ENCODE results near the gene CTAGE4.
"Not testable (repeated sequence)": the region's sequence is repeated elsewhere in the genome, so short reads cannot be mapped to it uniquely, and the experiment has no call there.

CTAGE4 gene, protein sequence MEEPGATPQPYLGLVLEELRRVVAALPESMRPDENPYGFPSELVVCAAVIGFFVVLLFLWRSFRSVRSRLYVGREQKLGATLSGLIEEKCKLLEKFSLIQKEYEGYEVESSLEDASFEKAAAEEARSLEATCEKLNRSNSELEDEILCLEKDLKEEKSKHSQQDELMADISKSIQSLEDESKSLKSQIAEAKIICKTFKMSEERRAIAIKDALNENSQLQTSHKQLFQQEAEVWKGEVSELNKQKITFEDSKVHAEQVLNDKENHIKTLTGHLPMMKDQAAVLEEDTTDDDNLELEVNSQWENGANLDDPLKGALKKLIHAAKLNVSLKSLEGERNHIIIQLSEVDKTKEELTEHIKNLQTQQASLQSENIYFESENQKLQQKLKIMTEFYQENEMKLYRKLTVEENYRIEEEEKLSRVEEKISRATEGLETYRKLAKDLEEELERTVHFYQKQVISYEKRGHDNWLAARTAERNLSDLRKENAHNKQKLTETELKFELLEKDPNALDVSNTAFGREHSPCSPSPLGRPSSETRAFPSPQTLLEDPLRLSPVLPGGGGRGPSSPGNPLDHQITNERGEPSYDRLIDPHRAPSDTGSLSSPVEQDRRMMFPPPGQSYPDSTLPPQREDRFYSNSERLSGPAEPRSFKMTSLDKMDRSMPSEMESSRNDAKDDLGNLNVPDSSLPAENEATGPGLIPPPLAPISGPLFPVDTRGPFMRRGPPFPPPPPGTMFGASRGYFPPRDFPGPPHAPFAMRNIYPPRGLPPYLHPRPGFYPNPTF

DNA sequence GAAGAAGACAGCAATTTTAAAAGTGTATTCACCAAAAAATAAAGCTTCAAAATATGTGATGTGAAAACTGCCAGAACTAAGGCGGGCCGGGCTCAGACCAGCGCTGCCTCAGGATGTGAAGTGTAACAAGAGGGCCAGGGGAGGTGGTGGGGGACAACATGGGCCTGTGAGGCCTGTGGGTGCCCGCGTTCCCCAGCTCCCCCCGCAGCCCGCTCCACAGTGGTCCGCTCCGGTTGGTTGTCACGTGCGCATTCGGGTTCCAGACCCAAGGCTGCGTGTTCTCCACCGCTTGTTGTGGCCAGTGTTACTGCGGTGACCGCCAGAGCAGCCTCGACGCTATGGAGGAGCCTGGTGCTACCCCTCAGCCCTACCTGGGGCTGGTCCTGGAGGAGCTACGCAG, at the start of gene CTAGE4:
CTAGE4 (plus strand) TSS at position 301 of the 400 bp plus-strand sequence; CDS start at position 339, 38 bp downstream.
- H3K4me3 Mint-ChIP-seq; H3K4me1 Mint-ChIP-seq (ENCODE audit: low read depth in 2 of 2); H3K9me3 Mint-ChIP-seq; H3K27me3 Mint-ChIP-seq; DNase-seq; H3K27ac Mint-ChIP-seq; ATAC-seq (replicated peaks); H3K36me3 Mint-ChIP-seq (ENCODE audit: insufficient read depth): not testable (repeated sequence)

DNA sequence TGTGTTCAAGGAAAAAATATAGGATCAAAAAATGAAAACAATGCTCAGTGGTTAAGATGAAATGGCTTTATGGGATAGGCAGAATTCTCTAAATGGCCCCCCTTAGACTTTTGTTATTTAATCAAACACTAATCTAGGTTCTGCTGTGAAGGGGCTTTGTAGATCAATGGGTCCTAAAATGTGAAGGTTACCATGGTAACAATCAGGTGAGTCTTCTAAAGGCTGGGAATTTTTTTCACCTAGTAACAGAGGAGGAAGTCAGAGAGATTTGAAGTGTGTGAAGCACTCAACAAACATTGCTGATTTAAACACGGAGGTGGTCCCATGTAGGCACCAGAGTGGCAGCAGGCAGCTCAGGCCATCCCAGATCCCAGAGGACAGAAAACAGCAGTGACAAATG, 49.1 kb upstream of the CTAGE4 start:
- Mint-ChIP-seq H3K9me3 (no peaks in the 10 kb centered on the region), H3K27ac (no peak overlapping the region), H3K36me3 (ENCODE audit: insufficient read depth) (no peaks in the 10 kb centered on the region), H3K4me3 (no peak overlapping the region), H3K27me3 (peaks cover 8 to 24% of the 10 kb centered on the region in 2 donors), H3K4me1 (ENCODE audit: low read depth in 2 of 2) (no peaks in the 10 kb centered on the region)
- no peak for DNase-seq
- no peak for ATAC-seq (replicated peaks)

DNA sequence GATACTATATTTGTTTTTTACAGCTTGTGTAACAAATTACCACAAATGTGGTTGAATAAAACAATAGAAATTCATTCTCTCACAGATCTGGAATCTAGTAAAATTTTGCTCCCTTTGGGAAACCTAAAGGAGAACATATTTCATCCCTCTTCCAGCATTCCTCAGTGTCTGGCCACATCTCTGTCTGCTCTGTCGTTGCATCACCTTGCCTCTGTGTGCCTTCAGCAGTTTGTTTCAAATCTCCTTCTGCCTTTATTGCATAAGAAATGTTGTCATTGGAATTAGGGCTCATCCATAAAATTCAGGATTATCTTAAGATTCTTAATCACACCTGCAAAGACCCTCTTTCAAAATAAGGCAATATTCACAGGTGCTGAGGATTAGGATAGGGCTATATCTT, 45.8 kb upstream of the CTAGE4 start:
- Mint-ChIP-seq H3K4me3 (no peak overlapping the region), H3K27me3 (peaks cover 7 to 13% of the 10 kb centered on the region in 2 donors), H3K9me3 (no peaks in the 10 kb centered on the region), H3K27ac (no peak overlapping the region), H3K36me3 (ENCODE audit: insufficient read depth) (no peaks in the 10 kb centered on the region), H3K4me1 (ENCODE audit: low read depth in 2 of 2) (no peaks in the 10 kb centered on the region)
- no peak for DNase-seq
- ATAC-seq (replicated peaks): no peak

DNA sequence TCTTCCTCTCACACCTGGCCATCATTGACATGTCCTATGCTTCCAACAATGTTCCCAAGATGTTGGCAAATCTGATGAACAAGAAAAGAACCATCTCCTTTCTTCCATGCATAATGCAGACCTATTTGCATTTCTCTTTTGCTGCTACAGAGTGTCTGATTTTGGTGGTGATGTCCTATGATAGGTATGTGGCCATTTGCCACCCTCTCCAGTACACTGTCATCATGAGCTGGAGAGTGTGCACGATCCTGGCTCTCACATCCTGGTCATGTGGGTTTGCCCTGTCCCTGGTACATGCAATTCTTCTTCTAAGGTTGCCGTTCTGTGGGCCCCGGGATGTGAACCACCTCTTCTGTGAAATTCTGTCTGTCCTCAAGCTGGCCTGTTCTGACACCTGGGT, 41.1 kb upstream of the CTAGE4 start:
- Mint-ChIP-seq H3K4me1 (ENCODE audit: low read depth in 2 of 2) (no peaks in the 10 kb centered on the region), H3K27ac (no peak overlapping the region), H3K36me3 (ENCODE audit: insufficient read depth) (no peaks in the 10 kb centered on the region), H3K27me3 (peaks cover 10% of the 10 kb centered on the region in 2 donors), H3K4me3 (no peak overlapping the region), H3K9me3 (peaks cover 0 to 3% of the 10 kb centered on the region in 2 donors)
- DNase-seq (no peak), ATAC-seq (replicated peaks) (no peak)

DNA sequence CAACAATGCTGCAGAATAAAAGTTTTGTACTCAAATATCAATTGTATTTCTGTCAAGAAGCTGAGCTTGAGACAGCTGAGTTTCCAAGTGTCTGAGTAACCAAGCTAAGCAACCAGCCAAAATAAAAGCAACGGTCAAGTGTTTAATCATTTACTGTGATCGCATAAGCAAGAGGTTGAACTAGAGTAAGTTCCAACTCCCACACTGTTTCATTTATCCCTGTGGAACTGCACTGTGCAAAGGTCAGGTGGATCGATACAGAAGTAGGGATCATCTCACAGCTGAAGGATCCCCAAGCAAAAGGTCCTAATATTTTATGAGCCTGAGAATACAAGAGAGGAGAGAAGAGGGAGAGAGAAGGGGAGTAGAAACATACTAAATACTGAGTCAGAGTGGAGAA, 38.8 kb upstream of the CTAGE4 start:
- Mint-ChIP-seq H3K4me1 (ENCODE audit: low read depth in 2 of 2) (no peaks in the 10 kb centered on the region), H3K36me3 (ENCODE audit: insufficient read depth) (no peaks in the 10 kb centered on the region), H3K27me3 (peaks cover 10% of the 10 kb centered on the region in 2 donors), H3K9me3 (peaks cover 8 to 10% of the 10 kb centered on the region in 2 donors), H3K4me3 (no peak overlapping the region), H3K27ac (no peak overlapping the region)
- ATAC-seq (replicated peaks): no peak
- no peak for DNase-seq

DNA sequence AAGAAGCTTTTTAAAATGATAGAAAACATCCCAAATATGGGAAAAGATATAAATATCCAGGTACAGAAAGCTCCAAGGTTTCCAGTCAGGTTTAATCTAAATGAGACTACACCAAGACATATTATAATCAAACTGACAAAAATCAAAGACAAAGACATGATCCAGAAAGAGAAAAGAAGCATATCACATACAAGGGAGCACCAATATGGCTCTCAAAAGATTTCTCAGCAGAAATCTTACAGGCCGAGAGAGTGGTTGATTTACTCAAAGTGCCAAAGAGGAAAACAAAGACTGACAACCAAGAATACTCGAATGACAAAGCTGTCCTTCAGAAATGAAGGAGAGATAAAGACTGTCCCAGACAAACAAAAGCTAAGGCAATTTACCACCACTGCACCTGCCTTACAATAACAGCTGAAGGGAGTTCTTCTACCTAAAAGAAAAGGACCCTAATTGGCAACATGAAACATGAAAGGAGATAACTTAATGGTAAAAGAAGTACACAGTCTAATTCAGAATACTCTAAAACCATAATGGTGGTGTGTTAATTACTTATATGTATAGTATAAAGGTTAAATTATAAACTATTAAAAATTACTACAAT, 34.9 kb upstream of the CTAGE4 start:
- no peak overlapping the region for H3K27ac Mint-ChIP-seq

DNA sequence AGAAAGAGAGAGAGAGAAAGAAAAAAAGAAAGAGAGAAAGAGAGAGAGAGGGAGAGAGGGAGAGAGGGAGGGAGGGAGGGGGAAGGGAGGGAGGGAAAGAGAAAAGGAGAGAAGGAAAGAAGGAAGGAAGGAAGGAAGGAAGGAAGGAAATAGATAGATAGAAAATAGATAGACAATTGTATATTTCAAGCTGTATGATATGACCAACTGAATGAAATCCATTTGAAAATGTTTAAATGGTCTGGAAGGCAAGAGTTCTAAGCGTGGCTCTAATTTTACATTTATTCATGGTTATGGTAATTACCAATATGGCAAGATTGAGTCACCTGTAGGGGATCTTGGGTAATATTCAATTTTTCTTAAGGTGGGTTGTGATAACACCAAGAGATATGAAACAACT, 24.4 kb upstream of the CTAGE4 start:
- no peak overlapping the region for H3K4me3 Mint-ChIP-seq

More for the DNA sequence above, 34.9 kb upstream of the CTAGE4 start:
- Mint-ChIP-seq H3K4me1 (ENCODE audit: low read depth in 2 of 2) (no peaks in the 10 kb centered on the region), H3K36me3 (ENCODE audit: insufficient read depth) (no peaks in the 10 kb centered on the region), H3K4me3 (no peak overlapping the region), H3K9me3 (peaks cover 10 to 14% of the 10 kb centered on the region in 2 donors), H3K27me3 (peaks cover 0 to 23% of the 10 kb centered on the region in 2 donors)
- DNase-seq: no peak
- ATAC-seq (replicated peaks): no peak

DNA sequence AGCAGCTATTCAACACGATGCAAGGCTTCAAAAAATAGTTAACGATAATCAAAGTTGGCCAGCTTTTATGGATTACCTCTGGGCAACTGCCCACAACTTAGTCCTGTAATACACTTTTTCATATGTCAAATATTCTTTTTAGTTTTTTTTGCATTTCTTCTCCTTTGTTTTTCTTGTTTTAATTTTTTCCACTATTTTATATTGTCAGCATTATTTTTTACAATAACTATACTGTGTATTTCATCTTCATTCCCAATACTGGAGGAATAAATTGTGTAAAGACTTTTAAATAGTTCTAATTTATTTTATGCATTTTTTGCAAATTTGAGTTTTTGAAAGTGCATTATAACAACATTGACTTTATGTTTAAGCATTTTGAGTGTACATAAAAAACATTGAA, 18.5 kb upstream of the CTAGE4 start:
- no peak for ATAC-seq (replicated peaks)
- Mint-ChIP-seq H3K9me3 (no peaks in the 10 kb centered on the region), H3K36me3 (ENCODE audit: insufficient read depth) (no peaks in the 10 kb centered on the region), H3K27me3 (peaks cover 11 to 43% of the 10 kb centered on the region in 2 donors), H3K27ac (no peak overlapping the region), H3K4me1 (ENCODE audit: low read depth in 2 of 2) (no peaks in the 10 kb centered on the region), H3K4me3 (no peak overlapping the region)
- no peak for DNase-seq

More for the DNA sequence above, 24.4 kb upstream of the CTAGE4 start:
- peaks cover 4 to 43% of the 10 kb centered on the region in 2 donors for H3K27me3 Mint-ChIP-seq
- DNase-seq: no peak
- H3K36me3 Mint-ChIP-seq (ENCODE audit: insufficient read depth): no peaks in the 10 kb centered on the region
- H3K4me1 Mint-ChIP-seq (ENCODE audit: low read depth in 2 of 2): no peaks in the 10 kb centered on the region
- H3K27ac Mint-ChIP-seq: no peak overlapping the region
- H3K9me3 Mint-ChIP-seq: no peaks in the 10 kb centered on the region
- ATAC-seq (replicated peaks): no peak

DNA sequence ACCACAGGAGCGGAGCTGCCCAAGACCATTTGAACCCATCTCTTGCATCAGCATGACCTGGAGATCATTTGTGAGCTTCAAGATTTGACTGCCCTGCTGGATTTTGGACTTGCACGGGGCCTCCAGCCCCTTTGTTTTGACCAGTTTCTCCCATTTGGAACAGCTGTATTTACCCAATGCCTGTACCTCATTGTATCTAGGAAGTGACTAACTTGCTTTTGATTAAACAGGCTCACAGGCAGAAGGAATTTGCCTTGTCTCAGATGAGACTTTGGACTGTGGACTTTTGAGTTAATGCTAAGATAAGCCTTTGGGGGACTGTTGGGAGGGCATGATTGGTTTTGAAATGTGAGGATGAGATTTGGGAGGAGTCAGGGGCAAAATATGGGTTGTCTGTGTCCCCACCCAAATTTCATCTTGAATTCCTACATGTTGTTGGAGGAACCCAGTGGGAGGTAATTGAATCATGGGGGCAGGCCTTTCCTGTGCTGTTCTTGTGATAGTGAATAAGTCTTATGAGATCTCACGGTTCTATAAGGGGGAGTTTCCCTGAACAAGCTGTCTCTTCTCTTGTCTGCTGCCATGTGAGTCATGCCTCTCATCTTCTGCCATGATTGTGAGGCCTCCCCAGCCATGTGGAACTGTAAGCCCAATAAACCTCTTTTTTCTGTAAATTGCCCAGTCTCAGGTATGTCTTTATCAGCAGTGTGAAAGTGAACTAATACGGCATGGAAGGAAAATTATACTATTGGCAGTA, 11.5 kb upstream of the CTAGE4 start:
- H3K4me3 Mint-ChIP-seq; ATAC-seq (replicated peaks); H3K27ac Mint-ChIP-seq; H3K9me3 Mint-ChIP-seq; DNase-seq; H3K4me1 Mint-ChIP-seq (ENCODE audit: low read depth in 2 of 2); H3K36me3 Mint-ChIP-seq (ENCODE audit: insufficient read depth): not testable (repeated sequence)
- peaks cover 7 to 24% of the 10 kb centered on the region in 2 donors for H3K27me3 Mint-ChIP-seq

DNA sequence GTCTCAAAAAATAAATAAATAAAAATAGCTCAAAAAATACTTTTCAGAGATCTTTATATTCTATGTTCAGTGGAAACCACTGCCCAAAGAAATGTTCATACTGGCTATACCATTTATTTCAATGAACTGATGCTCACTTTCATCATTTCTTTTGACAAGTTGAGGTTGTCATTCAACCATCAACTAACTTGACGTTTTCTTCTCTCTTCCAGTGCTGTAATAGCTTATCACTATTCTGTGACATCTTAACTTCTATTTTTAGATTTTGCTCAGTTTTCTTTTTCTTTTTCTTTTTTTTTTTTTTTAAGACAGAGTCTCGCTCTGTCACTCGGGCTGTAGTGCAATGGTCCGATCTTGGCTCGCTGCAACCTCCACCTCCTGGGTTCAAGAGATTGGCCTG, 8.7 kb upstream of the CTAGE4 start:
- ATAC-seq (replicated peaks) (no peak), DNase-seq (no peak)
- no peak overlapping the region for H3K27ac Mint-ChIP-seq
- no peaks in the 10 kb centered on the region for H3K9me3 Mint-ChIP-seq
- H3K4me3 Mint-ChIP-seq: no peak overlapping the region
- peaks cover 20 to 38% of the 10 kb centered on the region in 2 donors for H3K27me3 Mint-ChIP-seq
- H3K36me3 Mint-ChIP-seq (ENCODE audit: insufficient read depth): no peaks in the 10 kb centered on the region
- H3K4me1 Mint-ChIP-seq (ENCODE audit: low read depth in 2 of 2): no peaks in the 10 kb centered on the region

DNA sequence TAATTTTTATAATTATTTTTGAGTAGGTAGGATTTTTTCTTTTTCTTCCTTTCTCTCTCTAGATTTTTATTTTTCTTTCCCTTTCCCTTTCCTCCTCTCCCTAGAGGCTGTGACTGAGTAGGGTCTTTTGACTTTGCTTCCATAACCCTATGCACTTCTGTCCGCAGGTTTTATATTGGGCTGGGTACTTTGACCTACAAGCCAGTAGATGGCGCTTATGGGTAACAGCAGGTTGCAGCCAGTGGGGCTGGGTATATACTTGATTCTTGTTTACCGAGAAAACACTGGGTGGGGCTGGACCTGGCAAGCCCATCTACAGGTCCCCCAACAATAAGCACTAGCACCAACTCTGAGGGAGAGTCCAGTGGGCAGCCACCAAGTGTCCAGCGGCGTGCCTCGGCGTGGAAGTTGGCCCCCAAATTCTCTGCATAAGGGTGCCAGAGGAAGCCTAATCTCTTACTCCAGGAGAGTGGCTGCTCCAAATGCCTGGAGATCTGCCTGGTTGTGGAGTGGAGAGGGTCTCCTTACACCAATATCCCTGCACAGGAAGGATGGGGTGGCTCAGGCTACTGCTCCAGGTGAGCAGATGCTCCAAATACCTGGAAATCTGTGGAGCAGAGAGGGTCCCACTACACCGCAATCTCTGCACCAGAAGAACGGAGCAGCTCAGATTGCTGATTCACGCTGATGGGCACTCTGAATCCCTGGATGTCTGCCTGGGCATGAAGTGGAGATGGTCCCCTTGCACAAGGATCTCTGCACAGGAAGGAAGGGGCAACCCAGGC, 4.7 kb upstream of the CTAGE4 start:
- not testable (repeated sequence) for H3K9me3 Mint-ChIP-seq; H3K36me3 Mint-ChIP-seq (ENCODE audit: insufficient read depth); H3K4me1 Mint-ChIP-seq (ENCODE audit: low read depth in 2 of 2); H3K27ac Mint-ChIP-seq; H3K4me3 Mint-ChIP-seq
- ATAC-seq (replicated peaks) (peak; percentile 84), DNase-seq (peak; percentile 14 to 22 (median 15))
- peaks cover 12 to 27% of the 10 kb centered on the region in 2 donors for H3K27me3 Mint-ChIP-seq

DNA sequence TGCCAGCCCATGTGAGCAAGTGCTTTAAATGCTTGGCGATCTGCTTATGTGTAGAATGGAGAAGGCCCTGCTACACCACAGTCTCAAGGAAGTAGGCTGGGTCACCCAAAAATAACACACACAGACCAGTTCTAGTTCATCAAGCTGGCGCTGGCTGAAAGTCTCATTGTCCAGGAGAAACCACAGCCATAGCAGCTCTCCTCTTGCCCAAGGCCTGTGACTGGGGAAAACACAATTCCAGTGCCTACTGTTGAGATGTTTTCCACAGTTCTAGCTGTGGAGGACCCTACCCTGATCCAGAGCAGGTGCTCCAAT, 4.1 kb upstream of the CTAGE4 start:
- not testable (repeated sequence) for H3K36me3 Mint-ChIP-seq (ENCODE audit: insufficient read depth); H3K4me1 Mint-ChIP-seq (ENCODE audit: low read depth in 2 of 2); DNase-seq; H3K4me3 Mint-ChIP-seq; H3K27ac Mint-ChIP-seq; H3K9me3 Mint-ChIP-seq; ATAC-seq (replicated peaks)
- peaks cover 12 to 27% of the 10 kb centered on the region in 2 donors for H3K27me3 Mint-ChIP-seq

Data from effector memory CD8-positive, alpha-beta T cell (primary cell).